ENCODE measurements around the gene UBA6.
A peak's percentile ranks its signal among the peaks of the same experiment; 100 is the strongest.

Gene UBA6

DNA sequence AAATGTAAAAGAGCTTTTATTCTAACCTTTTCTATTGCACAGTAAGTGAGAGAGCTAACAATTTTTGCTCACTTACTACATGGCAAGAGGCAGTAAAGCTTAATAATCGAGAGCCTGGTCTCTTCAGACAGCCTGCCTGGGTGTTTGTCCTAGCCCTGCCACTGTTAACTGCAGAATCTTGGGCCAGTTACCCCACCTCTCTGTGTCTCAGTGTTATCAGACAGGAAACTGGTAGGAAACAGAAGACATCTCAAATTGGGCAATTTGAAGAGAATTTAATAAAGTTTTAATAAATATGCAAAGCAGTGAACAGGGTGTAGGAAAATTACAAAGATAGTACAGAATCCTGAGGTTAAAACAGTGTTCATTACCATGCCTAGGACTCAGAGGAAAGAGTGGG lies 129.0 kb downstream of the UBA6 start:
- DNase-seq (no peak), ATAC-seq (ENCODE audit: insufficient read depth, low read depth) (no peak)
- Histone ChIP-seq H3K4me1 (ENCODE audit: insufficient read depth, low read length) (peaks cover 11% of the 10 kb centered on the region), H3K4me2 (ENCODE audit: insufficient read depth, low read length) (no peak overlapping the region), H3K9me3 (ENCODE audit: insufficient read depth, low read length, severe bottlenecking) (no peaks in the 10 kb centered on the region), H3K36me3 (ENCODE audit: insufficient read depth, low read length) (no peaks in the 10 kb centered on the region), H3K4me3 (ENCODE audit: low read depth in 1 of 2, low read length in 2 of 2) (no peak overlapping the region), H3K27ac (ENCODE audit: low read length) (no peak overlapping the region), H2AFZ (ENCODE audit: low read depth, low read length) (no peak overlapping the region), H3K9ac (ENCODE audit: low read depth, low read length) (no peak overlapping the region), H3K27me3 (ENCODE audit: insufficient read depth, low read length, poor library complexity) (no peaks in the 10 kb centered on the region), H4K20me1 (ENCODE audit: insufficient read depth, low read length) (no peaks in the 10 kb centered on the region), H3K79me2 (ENCODE audit: insufficient read depth, low read length) (no peaks in the 10 kb centered on the region)
- no peak for TF ChIP-seq EZH2 (IDR thresholded peaks at IDR 0.05; ENCODE audit: borderline replicate concordance, low read depth, low read length, severe bottlenecking)

DNA sequence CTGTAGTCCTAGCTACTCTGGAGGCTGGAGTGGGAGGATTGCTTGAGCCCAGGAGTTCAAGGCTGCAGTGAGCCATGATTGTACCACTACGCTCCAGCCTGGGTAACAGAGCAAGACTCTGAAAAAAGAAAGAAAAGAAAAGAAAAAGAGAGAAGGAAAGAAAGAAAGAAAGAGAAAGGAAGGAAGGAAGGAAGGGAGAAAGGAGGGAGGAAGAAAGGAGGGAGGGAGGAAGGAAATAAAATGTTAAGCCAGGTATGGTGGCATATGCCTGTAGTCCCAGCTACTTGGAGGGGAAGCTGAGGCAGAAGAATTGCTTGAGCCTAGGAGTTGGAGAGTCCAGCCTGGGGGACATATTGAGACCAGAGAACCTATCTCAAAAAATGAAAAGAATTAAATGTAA lies 130.4 kb downstream of the UBA6 start:
- H3K36me3 ChIP-seq (ENCODE audit: insufficient read depth, low read length) = no peaks in the 10 kb centered on the region

DNA sequence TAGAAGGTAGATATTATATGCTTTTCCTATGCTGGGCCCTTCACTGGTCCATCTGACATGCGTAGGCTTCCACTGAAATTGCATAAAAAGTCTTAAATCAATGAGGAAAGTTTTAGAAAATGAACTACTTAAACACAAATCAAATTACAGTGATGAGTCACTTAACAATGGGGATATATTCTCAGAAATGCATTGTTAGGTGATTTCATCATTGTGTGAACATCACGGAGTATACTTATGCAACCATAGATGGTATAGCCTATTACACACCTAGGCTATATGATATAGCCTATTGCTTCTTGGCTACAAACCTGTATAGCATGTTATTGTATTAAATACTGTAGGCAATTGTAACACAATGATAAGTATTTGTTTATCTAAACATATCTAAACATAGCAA lies 132.1 kb downstream of the UBA6 start:
- Histone ChIP-seq H3K27ac (ENCODE audit: low read length) (no peak overlapping the region), H3K4me2 (ENCODE audit: insufficient read depth, low read length) (no peak overlapping the region), H3K36me3 (ENCODE audit: insufficient read depth, low read length) (no peaks in the 10 kb centered on the region), H3K4me1 (ENCODE audit: insufficient read depth, low read length) (no peaks in the 10 kb centered on the region), H3K9me3 (ENCODE audit: insufficient read depth, low read length, severe bottlenecking) (no peaks in the 10 kb centered on the region), H3K9ac (ENCODE audit: low read depth, low read length) (no peak overlapping the region), H3K4me3 (ENCODE audit: low read depth in 1 of 2, low read length in 2 of 2) (no peak overlapping the region), H3K79me2 (ENCODE audit: insufficient read depth, low read length) (no peaks in the 10 kb centered on the region), H4K20me1 (ENCODE audit: insufficient read depth, low read length) (no peaks in the 10 kb centered on the region), H2AFZ (ENCODE audit: low read depth, low read length) (no peak overlapping the region), H3K27me3 (ENCODE audit: insufficient read depth, low read length, poor library complexity) (no peaks in the 10 kb centered on the region)
- DNase-seq (no peak), ATAC-seq (ENCODE audit: insufficient read depth, low read depth) (no peak)
- no peak for TF ChIP-seq EZH2 (IDR thresholded peaks at IDR 0.05; ENCODE audit: borderline replicate concordance, low read depth, low read length, severe bottlenecking)
- TF ChIP-seq, protein P1, sequence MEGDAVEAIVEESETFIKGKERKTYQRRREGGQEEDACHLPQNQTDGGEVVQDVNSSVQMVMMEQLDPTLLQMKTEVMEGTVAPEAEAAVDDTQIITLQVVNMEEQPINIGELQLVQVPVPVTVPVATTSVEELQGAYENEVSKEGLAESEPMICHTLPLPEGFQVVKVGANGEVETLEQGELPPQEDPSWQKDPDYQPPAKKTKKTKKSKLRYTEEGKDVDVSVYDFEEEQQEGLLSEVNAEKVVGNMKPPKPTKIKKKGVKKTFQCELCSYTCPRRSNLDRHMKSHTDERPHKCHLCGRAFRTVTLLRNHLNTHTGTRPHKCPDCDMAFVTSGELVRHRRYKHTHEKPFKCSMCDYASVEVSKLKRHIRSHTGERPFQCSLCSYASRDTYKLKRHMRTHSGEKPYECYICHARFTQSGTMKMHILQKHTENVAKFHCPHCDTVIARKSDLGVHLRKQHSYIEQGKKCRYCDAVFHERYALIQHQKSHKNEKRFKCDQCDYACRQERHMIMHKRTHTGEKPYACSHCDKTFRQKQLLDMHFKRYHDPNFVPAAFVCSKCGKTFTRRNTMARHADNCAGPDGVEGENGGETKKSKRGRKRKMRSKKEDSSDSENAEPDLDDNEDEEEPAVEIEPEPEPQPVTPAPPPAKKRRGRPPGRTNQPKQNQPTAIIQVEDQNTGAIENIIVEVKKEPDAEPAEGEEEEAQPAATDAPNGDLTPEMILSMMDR (IDR thresholded peaks at IDR 0.05; ENCODE audit: borderline replicate concordance, extremely low read depth, low read length, poor library complexity, severe bottlenecking) = no peak

More for the DNA sequence above, 130.4 kb downstream of the UBA6 start:
- TF ChIP-seq EZH2 (IDR thresholded peaks at IDR 0.05; ENCODE audit: borderline replicate concordance, low read depth, low read length, severe bottlenecking) = no peak
- TF ChIP-seq, protein P1 (IDR thresholded peaks at IDR 0.05; ENCODE audit: borderline replicate concordance, extremely low read depth, low read length, poor library complexity, severe bottlenecking) = no peak
- H3K4me1 ChIP-seq (ENCODE audit: insufficient read depth, low read length) = peaks cover 6% of the 10 kb centered on the region
- H3K79me2 ChIP-seq (ENCODE audit: insufficient read depth, low read length) = no peaks in the 10 kb centered on the region
- H2AFZ ChIP-seq (ENCODE audit: low read depth, low read length) = no peak overlapping the region; the same call in 1 of the 2 replicates
- no peak overlapping the region for H3K9ac ChIP-seq (ENCODE audit: low read depth, low read length)
- H4K20me1 ChIP-seq (ENCODE audit: insufficient read depth, low read length) = no peaks in the 10 kb centered on the region
- no peaks in the 10 kb centered on the region for H3K27me3 ChIP-seq (ENCODE audit: insufficient read depth, low read length, poor library complexity)
- H3K9me3 ChIP-seq (ENCODE audit: insufficient read depth, low read length, severe bottlenecking) = no peaks in the 10 kb centered on the region
- H3K4me3 ChIP-seq (ENCODE audit: low read depth in 1 of 2, low read length in 2 of 2) = no peak overlapping the region
- H3K4me2 ChIP-seq (ENCODE audit: insufficient read depth, low read length) = no peak overlapping the region
- ATAC-seq (ENCODE audit: insufficient read depth, low read depth) (no peak), DNase-seq (no peak)
- H3K27ac ChIP-seq (ENCODE audit: low read length) = no peak overlapping the region

GRCh38 chr4:67566335-67566734 lies 134.6 kb downstream of the UBA6 start:
- no peaks in the 10 kb centered on the region for H3K36me3 ChIP-seq (ENCODE audit: insufficient read depth, low read length)
- no peaks in the 10 kb centered on the region for H3K27me3 ChIP-seq (ENCODE audit: insufficient read depth, low read length, poor library complexity)
- H2AFZ ChIP-seq (ENCODE audit: low read depth, low read length) = no peak overlapping the region
- ATAC-seq (ENCODE audit: insufficient read depth, low read depth) = peak; percentile 48; the same call in 1 of the 3 replicates
- no peaks in the 10 kb centered on the region for H3K4me1 ChIP-seq (ENCODE audit: insufficient read depth, low read length)
- H3K79me2 ChIP-seq (ENCODE audit: insufficient read depth, low read length) = no peaks in the 10 kb centered on the region
- no peak for DNase-seq
- no peak overlapping the region for H3K27ac ChIP-seq (ENCODE audit: low read length)
- H4K20me1 ChIP-seq (ENCODE audit: insufficient read depth, low read length) = no peaks in the 10 kb centered on the region
- H3K4me3 ChIP-seq (ENCODE audit: low read depth in 1 of 2, low read length in 2 of 2) = no peak overlapping the region
- no peak overlapping the region for H3K4me2 ChIP-seq (ENCODE audit: insufficient read depth, low read length)
- H3K9me3 ChIP-seq (ENCODE audit: insufficient read depth, low read length, severe bottlenecking) = no peaks in the 10 kb centered on the region
- TF ChIP-seq EZH2 (IDR thresholded peaks at IDR 0.05; ENCODE audit: borderline replicate concordance, low read depth, low read length, severe bottlenecking) = no peak
- TF ChIP-seq, protein P1 (IDR thresholded peaks at IDR 0.05; ENCODE audit: borderline replicate concordance, extremely low read depth, low read length, poor library complexity, severe bottlenecking) = no peak
- H3K9ac ChIP-seq (ENCODE audit: low read depth, low read length) = no peak overlapping the region
